Panc1 (cell line): ENCODE measurements around the gene GPM6B. TPM values are rescaled to one million over a fixed set of nuclear protein-coding genes. Genes with fewer than 3 reads are reported as not detected.

Experiments used
- ATAC-seq: fragments of 200-7000 bp; cut with Tn5 transposase; 2 replicates; pipeline ENCODE4 v1.9.1; 2020; ENCODE audit warnings: mild to moderate bottlenecking, moderate library complexity
- BruUV-seq: library from RNA; stranded (reverse); fragments of 400-500 nt; replicated peaks from 2 replicates; lab custom pipeline; 2021; lab: Mats Ljungman, UMichigan
- CTCF ChIA-PET: fragments of 300-600 bp; sonication (Branson Sonifier 250); formaldehyde crosslinking; loops from one replicate; lab custom pipeline; 2022; ENCODE audit warnings: antibody characterized with exemption; lab: Charles Lee
- POLR2A ChIA-PET: fragments of 300-600 bp; sonication (Branson Sonifier 250); formaldehyde crosslinking; loops from one replicate; lab custom pipeline; 2022; ENCODE audit warnings: antibody characterized with exemption; lab: Charles Lee
- DNase-seq: peaks from one replicate; pipeline ENCODE4 v3.0.0-alpha.2; 2010; ENCODE audit warnings: low read depth, low spot score
- H3K27ac ChIP-seq: 2 replicates; pipeline ENCODE4 v1.5.1; 2011; ENCODE audit warnings: mild to moderate bottlenecking, low read length, inconsistent platforms
- H3K27me3 ChIP-seq: fragments of 200-500 bp; sonication (Bioruptor generic); 2 replicates; pipeline ENCODE4 v1.6.0; 2014; ENCODE audit warnings: low read length, inconsistent platforms; ENCODE audit not compliant: control insufficient read depth, insufficient read depth
- H3K36me3 ChIP-seq: fragments of 200-500 bp; sonication (Bioruptor generic); 2 replicates; pipeline ENCODE4 v1.5.1; 2014; ENCODE audit warnings: inconsistent platforms, mild to moderate bottlenecking, low read length, moderate library complexity; ENCODE audit not compliant: control insufficient read depth, insufficient read depth
- H3K4me1 ChIP-seq: 2 replicates; pipeline ENCODE4 v1.5.1; 2011; ENCODE audit warnings: inconsistent platforms, mild to moderate bottlenecking, low read length, moderate library complexity; ENCODE audit not compliant: control insufficient read depth, insufficient read depth
- H3K4me3 ChIP-seq, 2 experiments: 2 replicates each; pipeline ENCODE4 v1.5.1; 2011 to 2012; ENCODE audit warnings: low read depth in 2 of 2, low read length in 2 of 2, mild to moderate bottlenecking in 2 of 2, inconsistent platforms in 1 of 2, moderate library complexity in 1 of 2
- H3K9me3 ChIP-seq: fragments of 200-500 bp; sonication (Bioruptor generic); 2 replicates; pipeline ENCODE4 v1.5.1; 2014; ENCODE audit warnings: low read depth, mild to moderate bottlenecking, inconsistent platforms, low read length, moderate library complexity; ENCODE audit not compliant: control insufficient read depth, insufficient read depth
- POLR2AphosphoS5 ChIP-seq: IDR thresholded peaks from 2 replicates; pipeline ENCODE4 v1.6.1; 2012; ENCODE audit warnings: mild to moderate bottlenecking, low read depth, low read length, moderate library complexity
- REST ChIP-seq, 2 experiments: IDR thresholded peaks; 2 replicates each; pipeline ENCODE4 v1.6.1; 2011 to 2012; ENCODE audit warnings: low read depth in 2 of 2, control low read depth in 1 of 2, low read length in 1 of 2, mild to moderate bottlenecking in 1 of 2, moderate library complexity in 1 of 2; ENCODE audit not compliant: insufficient read depth in 1 of 2
- SIN3A ChIP-seq: IDR thresholded peaks from 2 replicates; pipeline ENCODE4 v1.6.1; 2012; ENCODE audit warnings: low read depth, mild to moderate bottlenecking, low read length, moderate library complexity, borderline replicate concordance; ENCODE audit not compliant: insufficient read depth
- TCF7L2 ChIP-seq: IDR thresholded peaks from 2 replicates; pipeline ENCODE4 v1.6.1; 2011; ENCODE audit warnings: mild to moderate bottlenecking, low read depth, low read length, inconsistent platforms
- in situ Hi-C: cut with HindIII; loops from 2 replicates; pipeline ENCODE4 v1.10.0; 2016; ENCODE audit warnings: low sequenced_read_pairs, low pct_unique_long_range_greater_than_20kb
- intact Hi-C: fragments of 100-400 bp; cut with micrococcal nuclease; formaldehyde crosslinking; loops from one replicate; pipeline ENCODE4 v1.10.0; 2022; ENCODE audit not compliant: unreplicated experiment
- total RNA-seq: library from RNA; stranded (reverse); gene quantifications from one replicate; pipeline ENCODE4 v1.2.1, GENCODE V29; 2021; ENCODE audit not compliant: unreplicated experiment
- TF ChIP-seq, protein P1 (sequence below): fragments of 450-650 bp; IDR thresholded peaks from 2 replicates; pipeline ENCODE4 v1.5.1; 2017; ENCODE audit warnings: mild to moderate bottlenecking

The GPM6B gene
- total RNA-seq, 1 experiment from 2014 or later: not detected

- Histone ChIP-seq H3K4me1 (no peaks in the 10 kb centered on the region), H3K4me3 (no peak overlapping the region), H3K27me3 (no peaks in the 10 kb centered on the region), H3K27ac (no peak overlapping the region), H3K36me3 (no peaks in the 10 kb centered on the region), H3K9me3 (no peaks in the 10 kb centered on the region)
- intact Hi-C loops (no loop called here), in situ Hi-C loops (no loop called here)
- ATAC-seq (no peak), DNase-seq (no peak)
- TF ChIP-seq TCF7L2: no peak
- no peak for TF ChIP-seq SIN3A
- TF ChIP-seq, protein P1, sequence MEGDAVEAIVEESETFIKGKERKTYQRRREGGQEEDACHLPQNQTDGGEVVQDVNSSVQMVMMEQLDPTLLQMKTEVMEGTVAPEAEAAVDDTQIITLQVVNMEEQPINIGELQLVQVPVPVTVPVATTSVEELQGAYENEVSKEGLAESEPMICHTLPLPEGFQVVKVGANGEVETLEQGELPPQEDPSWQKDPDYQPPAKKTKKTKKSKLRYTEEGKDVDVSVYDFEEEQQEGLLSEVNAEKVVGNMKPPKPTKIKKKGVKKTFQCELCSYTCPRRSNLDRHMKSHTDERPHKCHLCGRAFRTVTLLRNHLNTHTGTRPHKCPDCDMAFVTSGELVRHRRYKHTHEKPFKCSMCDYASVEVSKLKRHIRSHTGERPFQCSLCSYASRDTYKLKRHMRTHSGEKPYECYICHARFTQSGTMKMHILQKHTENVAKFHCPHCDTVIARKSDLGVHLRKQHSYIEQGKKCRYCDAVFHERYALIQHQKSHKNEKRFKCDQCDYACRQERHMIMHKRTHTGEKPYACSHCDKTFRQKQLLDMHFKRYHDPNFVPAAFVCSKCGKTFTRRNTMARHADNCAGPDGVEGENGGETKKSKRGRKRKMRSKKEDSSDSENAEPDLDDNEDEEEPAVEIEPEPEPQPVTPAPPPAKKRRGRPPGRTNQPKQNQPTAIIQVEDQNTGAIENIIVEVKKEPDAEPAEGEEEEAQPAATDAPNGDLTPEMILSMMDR: no peak
- no peak for TF ChIP-seq POLR2AphosphoS5
- TF ChIP-seq REST (IDR thresholded peaks at IDR 0.05; ENCODE audit: insufficient read depth in 1 of 2, low read depth in 2 of 2, low read length in 1 of 2): no peak
- CTCF ChIA-PET: no interaction called here
- BruUV-seq: no TSS peak
- POLR2A ChIA-PET: no interaction called here
Measured at GRCh38 chrX:13721819-13722519, 94.9 kb downstream of the GPM6B start.

DNA sequence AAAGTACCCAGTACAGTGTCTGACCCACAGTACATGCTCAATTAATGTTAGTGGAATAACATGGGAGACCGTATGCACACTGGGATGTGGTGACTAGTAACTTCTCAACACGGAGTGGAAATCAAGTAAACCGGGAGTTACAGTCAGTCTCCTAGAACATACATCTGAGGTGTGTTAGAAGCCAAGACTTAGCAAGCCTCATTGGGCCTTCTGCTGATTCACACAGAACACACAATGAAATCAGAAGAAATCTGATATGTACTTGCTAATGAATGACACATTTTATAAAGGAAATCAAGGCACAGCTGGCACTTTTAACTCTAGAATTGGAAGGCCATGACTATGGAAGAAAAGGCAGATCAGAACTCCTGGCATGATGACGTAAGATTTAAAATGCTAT is 95.5 kb downstream of the GPM6B start:
- DNase-seq (no peak), ATAC-seq (no peak)
- no peak overlapping the region for H3K4me3 ChIP-seq
- no peaks in the 10 kb centered on the region for H3K4me1 ChIP-seq
- no TSS peak for BruUV-seq
- no peaks in the 10 kb centered on the region for H3K36me3 ChIP-seq
- H3K27ac ChIP-seq: no peak overlapping the region
- intact Hi-C loops (no loop called here), in situ Hi-C loops (no loop called here)
- TF ChIP-seq, protein P1: no peak
- TF ChIP-seq POLR2AphosphoS5: no peak
- TF ChIP-seq REST (IDR thresholded peaks at IDR 0.05; ENCODE audit: insufficient read depth in 1 of 2, low read depth in 2 of 2, low read length in 1 of 2): no peak
- TF ChIP-seq TCF7L2: no peak
- TF ChIP-seq SIN3A: no peak
- no peaks in the 10 kb centered on the region for H3K27me3 ChIP-seq
- ChIA-PET POLR2A (no interaction called here), CTCF (no interaction called here)
- no peaks in the 10 kb centered on the region for H3K9me3 ChIP-seq
